SJCRH30 (cell line): ENCODE data around the gene CHDH. TPM values are rescaled to one million over a fixed set of nuclear protein-coding genes. Genes with fewer than 3 reads are reported as not detected.

Experiments
- DNase-seq, 2 experiments: peaks; one replicate each; pipeline ENCODE4 v3.0.0-alpha.2; 2015 to 2020
- H3K27ac ChIP-seq: fragments of 250-450 bp; sonication (Bioruptor Pico); 2 replicates; pipeline ENCODE4 v1.5.1; 2020; ENCODE audit warnings: mild to moderate bottlenecking, moderate library complexity
- H3K27me3 ChIP-seq: fragments of 250-450 bp; sonication (Bioruptor Pico); 2 replicates; pipeline ENCODE4 v1.5.1; 2020; ENCODE audit warnings: mild to moderate bottlenecking, moderate library complexity
- H3K36me3 ChIP-seq: fragments of 250-450 bp; sonication (Bioruptor Pico); 2 replicates; pipeline ENCODE4 v1.5.1; 2020; ENCODE audit warnings: mild to moderate bottlenecking, moderate library complexity
- H3K4me1 ChIP-seq: fragments of 250-450 bp; sonication (Bioruptor Pico); 2 replicates; pipeline ENCODE4 v1.5.1; 2020; ENCODE audit warnings: mild to moderate bottlenecking, moderate library complexity
- H3K4me3 ChIP-seq: fragments of 250-450 bp; sonication (Bioruptor Pico); 2 replicates; pipeline ENCODE4 v1.5.1; 2020; ENCODE audit warnings: mild to moderate bottlenecking, moderate library complexity
- H3K9me3 ChIP-seq: fragments of 250-450 bp; sonication (Bioruptor Pico); replicated peaks from 2 replicates; pipeline ENCODE4 v1.5.1; 2020; ENCODE audit warnings: mild to moderate bottlenecking, moderate library complexity
- total RNA-seq: library from RNA; depleted of rRNA; stranded (reverse); fragments of >200 nt; shearing (Covaris generic); gene quantifications from 2 replicates; pipeline ENCODE4 v1.2.3, GENCODE V29; 2014

Gene CHDH
- total RNA-seq, 1 experiment from 2014 or later: 0.42 TPM

- Histone ChIP-seq H3K9me3 (no peaks in the 10 kb centered on the region), H3K36me3 (no peaks in the 10 kb centered on the region), H3K27me3 (peaks cover 10% of the 10 kb centered on the region; the same call in 1 of the 2 replicates), H3K27ac (no peak overlapping the region), H3K4me3 (no peak overlapping the region), H3K4me1 (no peaks in the 10 kb centered on the region)
- no peak for DNase-seq
Observed at GRCh38 chr3:53802256-53802880, 43.9 kb downstream of the CHDH start.

- no peak overlapping the region for H3K27ac ChIP-seq
- peaks cover 5% of the 10 kb centered on the region; the same call in 1 of the 2 replicates for H3K27me3 ChIP-seq
- H3K4me1 ChIP-seq: no peaks in the 10 kb centered on the region
- H3K9me3 ChIP-seq: no peaks in the 10 kb centered on the region
- no peak overlapping the region for H3K4me3 ChIP-seq
- H3K36me3 ChIP-seq: no peaks in the 10 kb centered on the region
- no peak for DNase-seq
Observed at GRCh38 chr3:53801319-53801718, 44.9 kb downstream of the CHDH start.

- no peaks in the 10 kb centered on the region for H3K9me3 ChIP-seq
- H3K27me3 ChIP-seq: peaks cover 5% of the 10 kb centered on the region; the same call in 1 of the 2 replicates
- no peaks in the 10 kb centered on the region for H3K4me1 ChIP-seq
- no peaks in the 10 kb centered on the region for H3K36me3 ChIP-seq
- DNase-seq: no peak
- H3K27ac ChIP-seq: no peak overlapping the region
- H3K4me3 ChIP-seq: no peak overlapping the region
Observed at GRCh38 chr3:53800041-53800906, 45.9 kb downstream of the CHDH start.

DNA sequence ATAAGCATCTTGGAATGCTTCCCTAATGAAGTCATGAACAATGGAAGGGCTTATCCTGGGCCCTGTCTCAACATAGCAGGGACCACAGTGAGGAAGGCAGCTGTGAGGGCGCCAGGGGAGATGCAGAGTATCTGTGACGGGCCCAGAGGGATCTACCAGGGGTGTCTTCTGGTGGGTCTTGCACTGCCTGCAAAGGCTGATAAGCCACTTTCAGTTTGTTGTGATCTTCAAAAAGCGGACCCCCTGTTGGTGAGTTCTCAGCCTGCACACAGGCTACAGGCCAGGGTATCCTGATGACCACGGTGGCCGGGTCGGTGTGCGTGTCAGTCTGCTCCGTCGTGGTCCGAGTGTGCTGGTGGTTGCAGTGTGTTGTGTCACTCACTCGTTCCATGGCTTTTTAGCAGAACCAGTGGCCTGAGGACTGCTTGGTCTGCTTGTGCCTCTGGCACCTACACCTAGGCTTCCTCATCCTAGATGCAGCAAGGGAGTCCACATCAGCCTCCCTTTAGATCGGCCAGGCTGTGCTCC is 46.8 kb downstream of the CHDH start:
- no peak for DNase-seq
- peaks cover 5% of the 10 kb centered on the region; the same call in 1 of the 2 replicates for H3K27me3 ChIP-seq
- H3K27ac ChIP-seq: no peak overlapping the region

DNA sequence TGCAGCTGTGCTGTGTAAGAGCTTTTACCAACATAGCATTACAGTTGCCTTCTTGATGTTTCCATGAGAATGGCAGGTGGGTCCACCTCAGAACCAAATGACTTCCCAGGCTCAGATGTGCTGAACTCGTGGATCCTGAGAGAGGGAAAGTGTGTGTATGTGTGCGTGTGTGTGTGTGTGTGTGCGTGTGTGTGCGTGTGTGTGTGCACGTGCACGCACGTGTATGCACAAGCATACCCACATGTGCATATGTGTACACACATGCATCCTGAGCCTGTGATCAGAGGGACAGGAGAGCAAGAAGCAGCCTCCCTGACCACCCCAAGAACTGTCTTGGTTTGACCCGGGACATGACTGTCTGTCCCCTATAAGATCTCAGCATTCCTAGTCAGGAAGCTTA is 48.1 kb downstream of the CHDH start:
- Histone ChIP-seq H3K9me3 (no peaks in the 10 kb centered on the region), H3K36me3 (no peaks in the 10 kb centered on the region), H3K4me1 (no peaks in the 10 kb centered on the region), H3K27me3 (no peaks in the 10 kb centered on the region; the same call in 1 of the 2 replicates), H3K27ac (no peak overlapping the region), H3K4me3 (no peak overlapping the region)
- no peak for DNase-seq

More for the DNA sequence above, 46.8 kb downstream of the CHDH start:
- Histone ChIP-seq H3K4me1 (no peaks in the 10 kb centered on the region), H3K9me3 (no peaks in the 10 kb centered on the region), H3K36me3 (no peaks in the 10 kb centered on the region), H3K4me3 (no peak overlapping the region)

GRCh38 chr3:53795789-53796560 is 50.2 kb downstream of the CHDH start:
- no peak for DNase-seq
- Histone ChIP-seq H3K27me3 (no peaks in the 10 kb centered on the region), H3K27ac (no peak overlapping the region), H3K4me1 (no peaks in the 10 kb centered on the region), H3K9me3 (no peaks in the 10 kb centered on the region), H3K36me3 (no peaks in the 10 kb centered on the region), H3K4me3 (no peak overlapping the region)

- H3K4me1 ChIP-seq: no peaks in the 10 kb centered on the region
- no peak overlapping the region for H3K4me3 ChIP-seq
- no peaks in the 10 kb centered on the region for H3K27me3 ChIP-seq
- H3K36me3 ChIP-seq: no peaks in the 10 kb centered on the region
- H3K27ac ChIP-seq: no peak overlapping the region
- H3K9me3 ChIP-seq: no peaks in the 10 kb centered on the region
- no peak for DNase-seq
Observed at GRCh38 chr3:53795176-53795575, 51.0 kb downstream of the CHDH start.

- no peaks in the 10 kb centered on the region for H3K4me1 ChIP-seq
- H3K9me3 ChIP-seq: no peaks in the 10 kb centered on the region
- H3K4me3 ChIP-seq: no peak overlapping the region
- no peaks in the 10 kb centered on the region for H3K27me3 ChIP-seq
- H3K27ac ChIP-seq: no peak overlapping the region
- H3K36me3 ChIP-seq: no peaks in the 10 kb centered on the region
- no peak for DNase-seq
Observed at GRCh38 chr3:53794597-53794996, 51.6 kb downstream of the CHDH start.

DNA sequence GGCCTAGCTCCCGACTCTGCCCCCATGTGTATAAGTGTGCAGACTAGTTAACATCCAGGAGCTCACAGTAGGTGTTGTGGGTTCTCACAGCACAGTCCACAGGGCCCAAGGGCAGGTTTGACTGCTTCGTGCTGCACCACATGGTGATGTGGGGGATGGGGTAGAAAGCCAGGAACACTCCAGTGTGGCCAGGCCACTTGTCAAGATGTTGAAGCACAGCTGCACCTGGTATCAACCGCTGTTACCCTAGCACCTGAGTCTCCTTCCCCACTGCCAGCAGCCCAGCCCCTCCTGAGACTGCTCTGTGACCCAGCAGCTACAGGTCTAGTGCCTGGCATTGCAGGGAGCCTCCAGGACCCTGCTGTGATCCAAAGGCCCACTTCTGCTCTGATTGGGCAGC is 53.4 kb downstream of the CHDH start:
- Histone ChIP-seq H3K36me3 (no peaks in the 10 kb centered on the region), H3K27me3 (no peaks in the 10 kb centered on the region), H3K27ac (no peak overlapping the region), H3K9me3 (no peaks in the 10 kb centered on the region), H3K4me3 (no peak overlapping the region), H3K4me1 (no peaks in the 10 kb centered on the region)
- DNase-seq: no peak

DNA sequence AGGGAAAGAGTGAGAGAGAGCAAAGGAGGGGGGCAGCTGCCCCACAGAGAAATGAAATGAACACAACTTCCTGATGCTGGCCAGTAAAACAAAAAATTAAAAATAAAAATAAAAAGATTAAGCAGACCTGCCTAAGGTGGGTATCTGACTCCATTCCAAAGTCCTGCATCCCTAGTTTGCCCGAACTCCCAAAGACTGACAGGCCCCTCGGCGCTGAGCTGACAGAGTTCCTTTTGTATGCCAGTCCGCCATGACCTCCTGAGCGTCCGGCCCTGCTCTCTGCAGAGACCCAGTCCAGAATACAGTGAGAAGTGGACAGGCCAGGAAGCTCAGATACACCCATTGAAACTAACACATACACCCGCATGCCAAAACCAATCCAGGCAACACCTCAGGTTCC is 54.9 kb downstream of the CHDH start:
- H3K36me3 ChIP-seq: no peaks in the 10 kb centered on the region
- no peaks in the 10 kb centered on the region for H3K9me3 ChIP-seq

GRCh38 chr3:53790470-53790869 is 55.7 kb downstream of the CHDH start:
- Histone ChIP-seq H3K9me3 (no peaks in the 10 kb centered on the region), H3K27me3 (no peaks in the 10 kb centered on the region), H3K4me1 (no peaks in the 10 kb centered on the region), H3K36me3 (no peaks in the 10 kb centered on the region), H3K27ac (no peak overlapping the region), H3K4me3 (no peak overlapping the region)
- DNase-seq: no peak

More for the DNA sequence above, 54.9 kb downstream of the CHDH start:
- Histone ChIP-seq H3K4me3 (no peak overlapping the region), H3K27me3 (no peaks in the 10 kb centered on the region), H3K27ac (no peak overlapping the region), H3K4me1 (no peaks in the 10 kb centered on the region)
- no peak for DNase-seq

DNA sequence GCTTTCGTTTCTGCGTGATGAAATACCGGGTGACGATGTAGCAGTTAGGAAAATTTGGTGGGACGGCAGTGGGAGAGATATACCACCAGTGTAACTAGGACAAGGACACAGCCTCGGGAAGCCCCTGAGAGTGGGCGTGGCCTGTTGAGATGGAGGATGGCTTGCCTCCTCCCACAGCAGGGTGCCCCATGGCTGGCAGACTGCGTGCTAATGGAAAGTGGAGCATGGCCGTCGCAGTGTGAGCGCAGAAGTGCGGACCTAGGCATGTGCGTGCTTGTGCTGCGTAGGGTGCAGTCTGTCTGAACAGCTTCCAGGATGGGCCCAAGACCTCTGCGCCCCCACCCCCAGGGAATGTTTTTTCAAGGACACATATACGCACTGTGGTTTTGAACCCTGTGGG is 56.8 kb downstream of the CHDH start:
- Histone ChIP-seq H3K4me3 (no peak overlapping the region), H3K27me3 (no peaks in the 10 kb centered on the region), H3K9me3 (no peaks in the 10 kb centered on the region), H3K4me1 (no peaks in the 10 kb centered on the region), H3K36me3 (no peaks in the 10 kb centered on the region), H3K27ac (no peak overlapping the region)
- no peak for DNase-seq

- no peaks in the 10 kb centered on the region for H3K27me3 ChIP-seq
Observed at GRCh38 chr3:53788038-53788437, 58.2 kb downstream of the CHDH start.

DNA sequence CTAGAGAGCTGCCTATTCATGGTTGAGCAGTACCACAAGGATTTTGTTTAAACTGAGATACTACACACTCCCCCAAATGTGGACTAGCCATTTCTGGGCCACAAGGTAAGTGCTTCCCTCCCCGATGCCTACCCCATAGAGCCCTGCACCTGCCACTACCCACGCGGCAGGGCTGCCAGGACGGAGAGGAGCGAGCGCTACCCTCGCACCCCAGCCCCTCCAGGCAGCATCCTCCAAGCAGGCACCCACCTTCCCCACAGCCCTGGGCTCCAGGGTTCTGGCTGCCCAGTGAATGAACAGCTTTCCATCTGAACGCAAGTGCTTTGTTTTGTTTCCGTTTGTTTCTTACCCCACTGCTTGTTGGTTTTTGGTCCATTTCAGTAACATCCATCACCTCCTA is 59.2 kb downstream of the CHDH start:
- Histone ChIP-seq H3K4me3 (no peak overlapping the region), H3K9me3 (no peaks in the 10 kb centered on the region), H3K4me1 (no peaks in the 10 kb centered on the region), H3K36me3 (no peaks in the 10 kb centered on the region), H3K27me3 (no peaks in the 10 kb centered on the region), H3K27ac (no peak overlapping the region)
- DNase-seq: no peak

More at GRCh38 chr3:53788038-53788437, 58.2 kb downstream of the CHDH start:
- Histone ChIP-seq H3K27ac (no peak overlapping the region), H3K9me3 (no peaks in the 10 kb centered on the region), H3K4me3 (no peak overlapping the region), H3K36me3 (no peaks in the 10 kb centered on the region), H3K4me1 (no peaks in the 10 kb centered on the region)
- no peak for DNase-seq

GRCh38 chr3:53780806-53781205 is 65.4 kb downstream of the CHDH start:
- Histone ChIP-seq H3K27me3 (no peaks in the 10 kb centered on the region), H3K27ac (no peak overlapping the region), H3K36me3 (no peaks in the 10 kb centered on the region), H3K4me1 (no peaks in the 10 kb centered on the region), H3K9me3 (no peaks in the 10 kb centered on the region), H3K4me3 (no peak overlapping the region)
- DNase-seq: no peak
